Measurements from ENCODE around the gene NOVA1.

GRCh38 chr14:26597071-26597588, 703 bp downstream of the NOVA1 start:
- TF ChIP-seq SP1 (IDR thresholded peaks at IDR 0.05), result no peak
- no peak for TF ChIP-seq HDGF (IDR thresholded peaks at IDR 0.05; ENCODE audit: borderline replicate concordance)
- no peak for TF ChIP-seq L3MBTL2 (conservative IDR thresholded peaks at IDR 0.05)
- no peak for TF ChIP-seq ELF4 (IDR thresholded peaks at IDR 0.05)
- TF ChIP-seq SUZ12 (IDR thresholded peaks at IDR 0.05), result no peak
- no peak for TF ChIP-seq ZNF384 (IDR thresholded peaks at IDR 0.05)
- no peak for TF ChIP-seq FOXA1 (IDR thresholded peaks at IDR 0.05)
- TF ChIP-seq LEF1 (IDR thresholded peaks at IDR 0.05; ENCODE audit: borderline replicate concordance), result no peak
- no peak for TF ChIP-seq FOXM1 (IDR thresholded peaks at IDR 0.05; ENCODE audit: borderline replicate concordance)
